ENCODE data around the gene SALL1. TPM values are rescaled to one million over a fixed set of nuclear protein-coding genes. Genes with fewer than 3 reads are reported as not detected.

SALL1 gene
- total and polyA plus RNA-seq, 2 of the 8 experiments (the other 6 are each of a cell fraction or from before 2014, with no cell fraction given): 33.7 to 56.8 TPM

DNA sequence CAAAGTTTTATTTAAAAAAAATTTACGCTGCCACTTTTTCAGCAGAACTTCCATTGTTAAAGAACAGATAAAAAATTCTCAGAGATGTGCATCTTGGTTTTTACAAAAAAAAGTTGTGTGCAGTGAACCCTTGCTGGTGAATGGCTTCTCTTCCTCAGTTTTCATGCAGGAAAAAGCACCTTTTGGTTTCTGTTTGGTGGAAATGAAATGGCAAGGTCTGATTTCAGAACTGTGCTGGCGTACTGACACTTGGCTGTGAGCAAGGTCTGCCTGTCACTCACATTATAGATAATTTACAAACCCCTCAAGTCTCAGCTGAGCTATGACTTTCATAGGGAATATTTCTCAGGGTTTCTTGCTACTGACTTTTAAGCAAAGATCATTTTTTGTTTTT lies 5.7 kb upstream of the SALL1 start:
- ChIA-PET CTCF (ENCODE audit: partially characterized antibody) (interaction anchor here (0.9 kb wide), 1 partner anchor 17 kb away, joined by 3 read pairs; no protein-coding TSS in a partner anchor), POLR2A (ENCODE audit: partially characterized antibody) (interaction anchor here (1.0 to 1.4 kb wide), 3 partner anchors 12 to 30 kb away, joined by 3 to 4 read pairs (median 4); no protein-coding TSS in a partner anchor)
- H3K9me3 ChIP-seq (ENCODE audit: insufficient read depth in 2 of 2, low read depth in 1 of 2, low read length in 1 of 2): no peaks in the 10 kb centered on the region
- H3K79me2 ChIP-seq (ENCODE audit: control insufficient read depth in 1 of 2, insufficient read depth in 2 of 2, low read length in 2 of 2): no peaks in the 10 kb centered on the region
- H2BK5ac ChIP-seq (ENCODE audit: low read depth, low read length): no peak overlapping the region
- no peak overlapping the region for H4K5ac ChIP-seq (ENCODE audit: insufficient read length, low read depth, low read length)
- WGBS, 2 experiments (ENCODE audit: extremely low coverage in 1 of 2, insufficient coverage in 1 of 2, insufficient read length in 1 of 2, insufficient replicate concordance in 2 of 2, low coverage in 1 of 2, low lambda C conversion rate in 2 of 2, missing lambda C conversion rate in 1 of 2): 71% methylated on average over 2 of the region's 2 CpGs; no CpG with 5 or more reads in 1 of the 2 experiments
- H3K23ac ChIP-seq (ENCODE audit: insufficient read length): no peak overlapping the region
- DNase-seq (ENCODE audit: low read depth in 1 of 2, low spot score in 2 of 2) (peak in 1 of 2 experiments; percentile 20), FAIRE-seq (no peak)
- H3K27ac ChIP-seq (ENCODE audit: low read depth, low read length): no peak overlapping the region
- no peak overlapping the region for H2BK120ac ChIP-seq (replicated peaks; ENCODE audit: low read depth, low read length)
- H4K20me1 ChIP-seq (replicated peaks in 1 of 2; ENCODE audit: control insufficient read depth in 1 of 2, insufficient read depth in 2 of 2, low read length in 2 of 2): no peaks in the 10 kb centered on the region
- no peak overlapping the region for H3K18ac ChIP-seq (ENCODE audit: extremely low read depth, low read length)
- H3K4me1 ChIP-seq (replicated peaks in 1 of 4; ENCODE audit: control insufficient read depth in 3 of 4, insufficient read depth in 4 of 4, low read length in 3 of 4): peaks cover 8 to 21% (median 12%) of the 10 kb centered on the region in 4 experiments; a peak in 6 of 7 replicates
- peaks cover 3 to 34% (median 17%) of the 10 kb centered on the region in 4 experiments; a peak in 6 of 7 replicates for H3K27me3 ChIP-seq (replicated peaks in 1 of 4; ENCODE audit: control insufficient read depth in 3 of 4, extremely low read depth in 1 of 4, insufficient read depth in 3 of 4, low read length in 3 of 4)
- H3K23me2 ChIP-seq (ENCODE audit: low read depth, low read length): peaks cover 29% of the 10 kb centered on the region
- no peak overlapping the region for H4K8ac ChIP-seq (ENCODE audit: extremely low read depth, insufficient read depth, low read length)
- H2BK15ac ChIP-seq (ENCODE audit: low read length): no peak overlapping the region
- H2AFZ ChIP-seq (ENCODE audit: low read length): no peak overlapping the region
- no peak overlapping the region for H3K9ac ChIP-seq (replicated peaks in 1 of 4; ENCODE audit: extremely low read depth in 1 of 4, low read depth in 3 of 4, low read length in 3 of 4)
- TF ChIP-seq SRF (IDR thresholded peaks at IDR 0.05; ENCODE audit: low read depth, low read length): no peak
- TF ChIP-seq SP1 (IDR thresholded peaks at IDR 0.05; ENCODE audit: low read depth, low read length): no peak
- no peak overlapping the region for H2BK20ac ChIP-seq (ENCODE audit: low read length)
- H3K4ac ChIP-seq (replicated peaks; ENCODE audit: insufficient read length, low read depth, low read length): no peak overlapping the region
- peak overlapping the region in 1 of 4 experiments; percentile 92; a peak in 2 of 8 replicates for H3K4me3 ChIP-seq (ENCODE audit: extremely low read depth in 1 of 4, insufficient read depth in 2 of 4, low read depth in 3 of 4, low read length in 4 of 4)
- no peak overlapping the region for H4K91ac ChIP-seq (replicated peaks; ENCODE audit: insufficient read length, low read length)
- H3K79me1 ChIP-seq (ENCODE audit: low read depth, low read length): no peaks in the 10 kb centered on the region; the same call in 1 of the 2 replicates
- H3K4me2 ChIP-seq (ENCODE audit: insufficient read depth in 1 of 2, low read depth in 2 of 2, low read length in 2 of 2): peak overlapping the region; percentile 94 to 99; a peak in 3 of 4 replicates
- no peaks in the 10 kb centered on the region for H3K36me3 ChIP-seq (ENCODE audit: control insufficient read depth in 2 of 4, insufficient read depth in 4 of 4, low read length in 3 of 4)
- H2BK12ac ChIP-seq (ENCODE audit: low read depth, low read length): no peak overlapping the region
- no peak overlapping the region for H2AK5ac ChIP-seq (ENCODE audit: low read depth, low read length)
- H3K56ac ChIP-seq (replicated peaks; ENCODE audit: insufficient read length, low read depth, low read length): no peak overlapping the region
- H3K14ac ChIP-seq (ENCODE audit: insufficient read length): no peak overlapping the region

All from H1 (cell line).